Liver (tissue), 9 donors: Measurements from ENCODE around the gene ZSCAN31. TPM values are rescaled to one million over a fixed set of nuclear protein-coding genes. Genes with fewer than 3 reads are reported as not detected.

Experiments used
- DNase-seq: peaks from one replicate; pipeline ENCODE4 v3.0.0-alpha.2; 2017; ENCODE audit warnings: low spot score
- H3K27ac ChIP-seq, 2 donors: one replicate each; pipeline ENCODE4 v1.7.0; 2013; ENCODE audit warnings: inconsistent platforms in 2 of 2, low read length in 2 of 2, control low read depth in 1 of 2, low read depth in 1 of 2, mild to moderate bottlenecking in 1 of 2
- H3K27me3 ChIP-seq, 4 donors: one replicate each; pipeline versions ENCODE4 v1.6.1 to v1.7.0; 2013; ENCODE audit warnings: low read length in 3 of 4, inconsistent platforms in 1 of 4, mild to moderate bottlenecking in 1 of 4, moderate library complexity in 1 of 4; ENCODE audit not compliant: control insufficient read depth in 4 of 4, insufficient read depth in 4 of 4
- H3K36me3 ChIP-seq, 4 donors: one replicate each; pipeline versions ENCODE4 v1.6.1 to v1.7.0; 2013; ENCODE audit warnings: low read length in 3 of 4, mild to moderate bottlenecking in 3 of 4, low read depth in 1 of 4, moderate library complexity in 1 of 4; ENCODE audit not compliant: control insufficient read depth in 4 of 4, insufficient read depth in 3 of 4
- H3K4me1 ChIP-seq, 4 donors: one replicate each; pipeline versions ENCODE4 v1.6.1 to v1.7.0; 2013; ENCODE audit warnings: low read length in 3 of 4, mild to moderate bottlenecking in 3 of 4, moderate library complexity in 1 of 4; ENCODE audit not compliant: control insufficient read depth in 4 of 4, insufficient read depth in 4 of 4
- H3K4me3 ChIP-seq, 3 donors: one replicate each; pipeline versions ENCODE4 v1.6.1 to v1.7.0; 2013; ENCODE audit warnings: low read length in 3 of 3, control low read depth in 1 of 3, low read depth in 1 of 3, mild to moderate bottlenecking in 1 of 3
- H3K9ac ChIP-seq, 2 donors: one replicate each; pipeline ENCODE4 v1.7.0; 2013; ENCODE audit warnings: low read length in 2 of 2, mild to moderate bottlenecking in 2 of 2, moderate library complexity in 2 of 2, control low read depth in 1 of 2, low read depth in 1 of 2
- H3K9me3 ChIP-seq, 4 donors: one replicate each; pipeline versions ENCODE4 v1.6.1 to v1.7.0; 2013; ENCODE audit warnings: low read length in 3 of 4; ENCODE audit not compliant: control insufficient read depth in 4 of 4
- FOXA1 ChIP-seq: IDR thresholded peaks from 2 replicates; pipeline ENCODE4 v1.6.1; 2016; ENCODE audit warnings: antibody characterized with exemption
- FOXA2 ChIP-seq: IDR thresholded peaks from 2 replicates; pipeline ENCODE4 v1.6.1; 2016; ENCODE audit warnings: antibody characterized with exemption
- GABPA ChIP-seq, 2 donors: IDR thresholded peaks in 1 of 2; conservative IDR thresholded peaks in 1 of 2; 2 replicates each; pipeline ENCODE4 v1.6.1; 2016; ENCODE audit warnings: antibody characterized with exemption in 2 of 2, mild to moderate bottlenecking in 1 of 2, moderate library complexity in 1 of 2
- NR2F2 ChIP-seq: IDR thresholded peaks from 2 replicates; pipeline ENCODE4 v1.6.1; 2016; ENCODE audit warnings: antibody characterized with exemption
- RAD21 ChIP-seq, 2 donors: IDR thresholded peaks; 2 replicates each; pipeline ENCODE4 v1.6.1; 2016; ENCODE audit warnings: antibody characterized with exemption in 2 of 2, mild to moderate bottlenecking in 2 of 2
- TAF1 ChIP-seq: conservative IDR thresholded peaks from 2 replicates; pipeline ENCODE4 v1.6.1; 2016; ENCODE audit warnings: antibody characterized with exemption, mild to moderate bottlenecking
- YY1 ChIP-seq: IDR thresholded peaks from 2 replicates; pipeline ENCODE4 v1.6.1; 2016; ENCODE audit warnings: antibody characterized with exemption, mild to moderate bottlenecking
- WGBS: extraction: QIAGEN DNeasy Blood & Tissue Kit; methylation state at CpG from one replicate; pipeline ENCODE4 v1.1.7; 2013; 5-methylcytosine and 5-hydroxymethylcytosine counted together
- polyA plus RNA-seq, 2 donors: library from polyadenylated mRNA; stranded (reverse) in 1 of 2; unstranded in 1 of 2; fragments of 200-250 nt in 1 of 2; fragments of >200 nt in 1 of 2; fragmentation: Nextera tagmentation in 1 of 2; extraction: Ambion mirVana in 1 of 2; gene quantifications; one replicate each; pipeline versions ENCODE4 v1.2.1 to v1.2.3, GENCODE V29; 2013 to 2015
- total RNA-seq, 2 donors: library from RNA; depleted of rRNA; stranded (reverse); fragments of >200 nt; gene quantifications; one replicate each; pipeline ENCODE4 v1.2.3, GENCODE V29; 2014
- TF ChIP-seq, protein P1 (sequence below): IDR thresholded peaks from 2 replicates; pipeline ENCODE4 v1.6.1; 2016; ENCODE audit warnings: antibody characterized with exemption, mild to moderate bottlenecking
- TF ChIP-seq, protein P2 (sequence below): IDR thresholded peaks from 2 replicates; pipeline ENCODE4 v1.6.1; 2016; ENCODE audit warnings: antibody characterized with exemption
- donor health status: healthy.
- donor health status: healthy.
- donor health status: healthy.
- donor health status: healthy.
- donor health status: healthy.

Gene ZSCAN31
- total and polyA plus RNA-seq, 4 donors = 3.3 to 10.2 (median 3.7) TPM

DNA sequence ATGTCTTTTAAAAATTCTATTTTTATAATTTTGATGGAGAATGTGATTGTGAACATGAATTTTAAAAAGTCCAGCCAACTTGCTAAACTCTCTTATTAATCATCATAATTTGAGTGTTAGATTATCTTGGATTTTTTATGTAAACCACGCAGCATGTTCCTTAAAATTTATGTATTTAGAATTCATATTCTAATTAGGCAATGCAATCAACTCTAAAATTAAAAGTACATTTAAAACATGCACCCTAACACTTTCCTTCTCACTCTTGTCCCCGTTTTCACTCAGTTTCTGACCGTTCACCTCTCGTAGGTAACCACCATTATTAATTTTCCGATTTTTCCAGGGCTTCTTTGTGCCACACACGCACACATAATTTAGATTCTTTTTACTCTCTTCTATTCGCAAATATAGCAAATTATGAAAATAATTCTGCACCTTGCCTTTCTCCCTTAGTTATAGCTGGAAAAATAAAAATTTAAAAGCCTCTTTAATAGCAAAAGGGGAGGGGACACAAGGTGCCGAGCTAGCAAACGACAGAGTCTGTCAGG is 13.5 kb upstream of the ZSCAN31 start:
- WGBS = 2% methylated on average over 9 of the region's 9 CpGs
- H3K9ac ChIP-seq = peak overlapping the region; percentile 67 to 84
- TF ChIP-seq FOXA2 = no peak
- TF ChIP-seq GABPA (IDR thresholded peaks at IDR 0.05 in 1 of 2, conservative IDR thresholded peaks at IDR 0.05 in 1 of 2) = peak in 1 of 2 donors; percentile 65
- TF ChIP-seq FOXA1 = no peak
- peak; percentile 90 for TF ChIP-seq YY1
- TF ChIP-seq RAD21 (IDR thresholded peaks at IDR 0.05) = peak in 1 of 2 donors; percentile 32
- TF ChIP-seq, protein P1, sequence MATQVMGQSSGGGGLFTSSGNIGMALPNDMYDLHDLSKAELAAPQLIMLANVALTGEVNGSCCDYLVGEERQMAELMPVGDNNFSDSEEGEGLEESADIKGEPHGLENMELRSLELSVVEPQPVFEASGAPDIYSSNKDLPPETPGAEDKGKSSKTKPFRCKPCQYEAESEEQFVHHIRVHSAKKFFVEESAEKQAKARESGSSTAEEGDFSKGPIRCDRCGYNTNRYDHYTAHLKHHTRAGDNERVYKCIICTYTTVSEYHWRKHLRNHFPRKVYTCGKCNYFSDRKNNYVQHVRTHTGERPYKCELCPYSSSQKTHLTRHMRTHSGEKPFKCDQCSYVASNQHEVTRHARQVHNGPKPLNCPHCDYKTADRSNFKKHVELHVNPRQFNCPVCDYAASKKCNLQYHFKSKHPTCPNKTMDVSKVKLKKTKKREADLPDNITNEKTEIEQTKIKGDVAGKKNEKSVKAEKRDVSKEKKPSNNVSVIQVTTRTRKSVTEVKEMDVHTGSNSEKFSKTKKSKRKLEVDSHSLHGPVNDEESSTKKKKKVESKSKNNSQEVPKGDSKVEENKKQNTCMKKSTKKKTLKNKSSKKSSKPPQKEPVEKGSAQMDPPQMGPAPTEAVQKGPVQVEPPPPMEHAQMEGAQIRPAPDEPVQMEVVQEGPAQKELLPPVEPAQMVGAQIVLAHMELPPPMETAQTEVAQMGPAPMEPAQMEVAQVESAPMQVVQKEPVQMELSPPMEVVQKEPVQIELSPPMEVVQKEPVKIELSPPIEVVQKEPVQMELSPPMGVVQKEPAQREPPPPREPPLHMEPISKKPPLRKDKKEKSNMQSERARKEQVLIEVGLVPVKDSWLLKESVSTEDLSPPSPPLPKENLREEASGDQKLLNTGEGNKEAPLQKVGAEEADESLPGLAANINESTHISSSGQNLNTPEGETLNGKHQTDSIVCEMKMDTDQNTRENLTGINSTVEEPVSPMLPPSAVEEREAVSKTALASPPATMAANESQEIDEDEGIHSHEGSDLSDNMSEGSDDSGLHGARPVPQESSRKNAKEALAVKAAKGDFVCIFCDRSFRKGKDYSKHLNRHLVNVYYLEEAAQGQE = no peak
- peak; percentile 60 for TF ChIP-seq TAF1

DNA sequence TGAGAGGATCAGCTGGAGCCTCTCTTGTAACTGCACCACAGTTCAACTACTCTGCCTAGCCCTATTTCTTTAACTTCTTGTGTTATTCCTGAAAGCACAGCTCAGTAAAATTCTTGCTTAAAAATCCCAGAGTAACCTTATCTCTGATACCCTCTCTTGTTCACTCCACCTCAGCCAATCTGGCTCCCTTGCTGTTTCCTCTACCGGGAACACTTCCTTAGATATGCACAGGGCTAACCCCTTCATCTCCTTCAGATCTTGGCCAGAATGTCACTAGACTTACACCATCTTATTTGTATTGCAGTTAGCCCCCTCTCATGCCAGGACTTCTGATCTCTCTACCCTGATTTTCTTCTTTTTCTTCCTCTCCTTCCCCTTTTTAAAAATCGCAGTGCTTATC is 11.2 kb upstream of the ZSCAN31 start:
- H3K27me3 ChIP-seq = peaks cover 0 to 5% (median 0%) of the 10 kb centered on the region in 4 donors
- peaks cover 0 to 14% (median 11%) of the 10 kb centered on the region in 4 donors for H3K4me1 ChIP-seq
- 28% methylated on average over 2 of the region's 2 CpGs for WGBS
- H3K36me3 ChIP-seq = no peaks in the 10 kb centered on the region
- no peaks in the 10 kb centered on the region for H3K9me3 ChIP-seq
- DNase-seq = no peak
- H3K27ac ChIP-seq = no peak overlapping the region
- no peak overlapping the region for H3K9ac ChIP-seq
- TF ChIP-seq, protein P2, sequence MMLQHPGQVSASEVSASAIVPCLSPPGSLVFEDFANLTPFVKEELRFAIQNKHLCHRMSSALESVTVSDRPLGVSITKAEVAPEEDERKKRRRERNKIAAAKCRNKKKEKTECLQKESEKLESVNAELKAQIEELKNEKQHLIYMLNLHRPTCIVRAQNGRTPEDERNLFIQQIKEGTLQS = no peak
- no peak overlapping the region for H3K4me3 ChIP-seq

More for the DNA sequence above, 13.5 kb upstream of the ZSCAN31 start:
- no peak for DNase-seq
- H3K9me3 ChIP-seq = no peaks in the 10 kb centered on the region
- peak overlapping the region in 1 of 2 donors; percentile 71 for H3K27ac ChIP-seq
- peaks cover 0 to 15% (median 11%) of the 10 kb centered on the region in 4 donors for H3K4me1 ChIP-seq
- H3K27me3 ChIP-seq = no peaks in the 10 kb centered on the region
- no peaks in the 10 kb centered on the region for H3K36me3 ChIP-seq
- peak overlapping the region; percentile 62 to 92 (median 86) for H3K4me3 ChIP-seq

DNA sequence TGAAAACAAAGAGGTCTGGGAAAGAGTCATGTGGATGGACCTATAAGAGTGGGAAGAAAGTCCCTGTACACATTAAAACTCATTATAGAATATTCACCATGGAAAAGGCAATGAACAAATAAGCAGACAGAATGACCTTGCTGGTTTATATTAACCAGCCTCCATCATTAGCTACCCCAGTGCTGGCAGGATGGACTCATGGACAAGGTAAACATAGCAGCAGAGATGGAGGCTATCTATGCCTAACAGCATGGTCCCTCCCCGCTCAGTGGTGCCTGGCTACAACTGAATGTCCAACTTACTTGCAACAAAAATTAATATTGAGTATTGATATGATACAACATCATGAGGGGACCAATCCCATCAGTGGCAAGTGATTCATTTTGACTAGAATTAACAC is 9.3 kb upstream of the ZSCAN31 start:
- TF ChIP-seq NR2F2 = no peak
- Histone ChIP-seq H3K4me1 (peaks cover 0 to 1% (median under 1%) of the 10 kb centered on the region in 4 donors), H3K9me3 (no peaks in the 10 kb centered on the region), H3K27ac (no peak overlapping the region), H3K27me3 (peaks cover 0 to 5% (median 0%) of the 10 kb centered on the region in 4 donors), H3K36me3 (no peaks in the 10 kb centered on the region), H3K9ac (no peak overlapping the region), H3K4me3 (no peak overlapping the region)
- 44% methylated on average over 1 of the region's 1 CpG for WGBS
- DNase-seq = no peak
